Activated CD4-positive, alpha-beta T cell treated with anti-CD3 and anti-CD28 coated beads, Interleukin-2, amount 50 U/mL, for 16 hours (primary cell): ENCODE data around the gene CXCR2.
"Not testable (repeated sequence)": the region's sequence is repeated elsewhere in the genome, so short reads cannot be mapped to it uniquely, and the experiment has no call there.

Experiments used
- DNase-seq: peaks from one replicate; pipeline ENCODE4 v3.0.0-alpha.2; 2020

Gene CXCR2

DNA sequence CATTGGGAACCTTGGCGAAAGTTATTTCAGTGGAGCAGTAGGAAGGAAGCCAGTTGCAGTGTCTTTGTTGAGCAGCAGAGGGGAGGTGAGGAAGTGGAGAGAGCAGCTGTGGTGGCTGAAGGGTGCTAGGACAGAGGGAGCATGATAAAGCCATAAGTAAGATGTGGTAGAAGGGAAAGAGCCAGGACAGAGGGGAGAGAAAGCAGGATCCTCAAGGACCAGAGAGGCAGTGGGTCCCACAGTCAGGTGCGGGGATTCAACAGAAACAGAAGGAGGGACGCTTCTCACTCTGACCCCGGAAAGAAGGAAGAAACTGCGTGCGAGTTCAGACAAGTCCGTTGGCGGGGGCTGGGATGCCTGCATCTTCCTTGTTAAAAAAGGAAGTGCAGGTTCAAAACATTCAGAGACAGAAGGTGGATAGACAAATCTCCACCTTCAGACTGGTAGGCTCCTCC is at the start of gene CXCR2:
Gene CXCR2 (plus strand): TSS at position 403 of the 455 bp plus-strand sequence. CDS start 8,774 bp downstream, outside the sequence.
- no peak for DNase-seq

DNA sequence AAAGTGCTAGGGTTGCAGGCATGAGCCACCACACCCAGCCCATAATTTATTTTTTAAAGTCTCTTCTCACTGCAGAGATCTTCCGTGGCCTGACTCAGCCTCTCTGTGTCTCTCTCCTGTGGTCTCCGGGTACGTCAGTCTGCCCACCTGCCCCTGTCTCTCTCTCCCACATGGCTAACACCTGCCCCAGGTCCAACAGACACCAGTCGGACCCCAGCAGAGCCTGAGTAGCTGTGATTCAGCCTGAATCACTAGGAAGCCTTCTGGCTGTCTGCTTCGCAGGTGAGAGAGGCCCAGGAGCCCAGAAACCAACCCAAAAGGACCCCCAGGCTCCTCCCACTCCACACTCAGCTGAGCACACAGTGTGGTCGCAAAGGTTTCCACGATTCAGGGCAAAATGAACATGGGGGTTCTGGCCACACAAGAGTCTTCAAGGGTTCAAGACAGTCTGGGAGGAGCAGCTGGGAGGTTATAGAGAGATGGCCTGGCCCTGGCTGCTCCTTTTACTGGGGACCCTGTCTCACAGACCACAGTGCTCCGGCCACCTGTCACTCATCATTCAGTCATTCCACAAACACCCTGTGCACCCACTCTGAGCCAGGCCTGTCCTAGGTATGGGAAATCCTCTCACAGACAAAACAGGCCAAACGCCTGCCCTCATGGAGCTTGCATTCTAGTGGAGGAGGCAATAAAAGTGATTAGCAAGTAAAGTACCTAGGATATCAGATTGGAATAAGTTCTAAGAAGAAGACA is 48.2 kb upstream of the CXCR2 start:
- DNase-seq, result no peak

DNA sequence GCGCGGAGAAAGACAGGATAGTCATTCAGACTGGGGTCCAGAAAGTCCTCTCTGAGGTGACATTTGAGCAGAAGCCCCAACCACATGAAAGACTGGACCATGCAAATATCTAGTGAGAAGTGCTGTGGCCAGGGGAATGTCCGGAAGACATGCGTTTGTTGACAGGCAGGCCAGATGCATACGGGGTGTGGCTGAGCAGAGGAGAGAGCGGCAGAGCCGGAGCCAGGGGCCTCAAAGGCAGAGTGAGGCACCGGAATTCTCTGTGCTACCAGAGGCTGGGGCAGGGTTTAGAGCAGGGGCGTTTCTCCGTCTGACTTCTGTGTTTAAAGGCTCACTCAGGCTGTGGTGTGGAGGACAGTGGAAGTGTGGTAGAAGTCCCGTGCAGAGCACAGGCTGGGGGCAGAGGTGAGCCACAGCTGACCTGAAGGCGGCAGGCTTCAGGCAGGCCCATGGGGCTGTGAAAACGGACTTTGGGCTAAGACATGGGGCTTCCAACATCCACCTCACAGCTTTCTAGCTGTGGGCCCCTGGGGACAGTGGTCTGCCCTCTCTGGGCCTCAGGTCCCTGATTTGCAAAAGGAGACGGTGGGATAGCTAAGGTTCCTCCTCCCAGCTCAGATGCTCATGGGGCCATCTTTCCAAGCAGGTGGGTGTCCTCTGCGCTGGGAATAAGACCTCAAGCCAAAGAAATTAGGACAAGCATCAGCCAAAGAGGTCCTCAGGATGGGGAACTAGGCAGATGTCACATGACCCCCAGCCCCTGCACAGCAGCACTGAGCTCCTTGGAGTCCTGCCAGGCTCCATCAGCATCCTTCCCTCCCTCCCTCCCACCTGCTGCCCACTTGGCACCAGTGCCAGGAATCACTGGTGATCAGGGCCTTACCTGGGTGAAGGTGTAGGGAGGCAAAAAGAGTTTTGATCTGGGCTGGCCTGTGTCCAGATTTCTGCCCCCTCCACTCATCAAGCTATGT is 45.6 kb upstream of the CXCR2 start:
- DNase-seq, result no peak

DNA sequence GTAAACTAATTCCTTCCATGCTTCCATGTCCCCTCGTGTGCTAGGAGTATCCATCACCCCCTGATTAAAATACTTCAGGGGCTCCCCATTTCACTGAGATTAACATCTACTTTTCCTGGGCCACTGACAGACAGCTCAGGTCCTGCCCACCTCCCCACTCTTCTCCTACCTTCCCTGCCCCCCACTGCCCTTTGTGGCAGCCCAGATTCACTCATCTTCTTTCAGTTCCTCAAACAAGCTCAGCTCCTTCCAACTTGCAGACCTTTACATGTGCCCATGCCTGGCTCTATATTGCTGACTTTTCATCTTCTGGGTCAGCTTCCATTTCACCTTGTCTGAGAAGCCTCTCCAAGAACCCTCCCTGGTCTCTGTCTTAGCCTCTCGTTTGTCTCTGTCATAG is 44.8 kb upstream of the CXCR2 start:
- DNase-seq, result no peak

DNA sequence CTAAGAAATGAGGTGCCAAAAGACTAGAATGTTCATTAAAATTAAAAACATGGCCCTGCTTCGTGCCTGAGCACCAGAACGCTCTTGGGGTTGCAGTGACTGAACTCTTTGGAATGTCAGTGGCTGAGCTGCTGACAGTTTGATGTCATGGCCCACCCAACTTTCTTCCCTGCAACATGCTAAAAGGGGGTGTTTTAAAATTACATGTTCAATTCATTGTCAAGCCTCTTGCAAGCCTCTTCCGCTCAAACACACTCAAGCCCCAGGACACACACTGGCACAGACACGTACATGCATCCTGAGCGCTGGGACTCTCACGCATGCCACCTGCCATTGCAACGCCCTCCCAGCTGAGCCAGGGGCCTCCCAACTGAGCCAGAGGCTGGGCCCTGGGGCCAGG is 44.1 kb upstream of the CXCR2 start:
- DNase-seq, result no peak

DNA sequence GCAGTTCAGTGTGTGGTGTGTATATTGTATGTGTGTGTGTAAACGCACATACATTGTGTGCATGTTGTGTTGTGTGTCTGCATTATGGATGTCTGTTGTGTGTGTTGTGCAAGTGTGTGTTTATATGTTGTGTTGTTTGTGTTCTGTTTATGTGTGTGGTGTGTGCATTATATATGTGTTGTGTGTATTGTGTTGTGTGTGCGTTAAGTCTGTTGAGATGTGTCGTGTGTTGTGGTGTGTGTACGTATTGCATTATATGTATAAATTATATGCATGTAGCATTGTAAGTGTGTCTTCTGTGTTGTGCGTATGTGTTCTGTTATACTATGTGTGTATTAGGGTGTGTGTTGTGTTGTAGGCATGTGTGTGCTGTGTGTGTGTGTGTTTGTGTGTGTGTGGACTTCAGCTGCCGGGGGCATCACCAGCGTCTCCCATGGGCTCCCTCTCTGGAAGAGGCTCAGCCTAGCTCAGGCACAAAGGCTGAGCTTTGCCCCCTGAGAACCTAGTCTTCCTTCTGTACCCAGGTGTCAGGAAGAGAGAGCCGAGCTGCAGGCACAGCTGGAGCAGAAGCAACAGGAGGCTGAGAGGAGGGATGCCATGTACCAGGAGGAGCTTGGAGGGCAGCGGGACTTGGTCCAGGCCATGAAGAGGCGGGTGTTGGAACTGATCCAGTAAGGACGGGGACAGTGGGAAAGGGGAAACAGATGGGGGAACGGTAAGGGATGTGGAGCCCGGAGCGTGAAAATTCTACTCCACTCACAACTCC is 43.1 kb upstream of the CXCR2 start:
- no peak for DNase-seq

DNA sequence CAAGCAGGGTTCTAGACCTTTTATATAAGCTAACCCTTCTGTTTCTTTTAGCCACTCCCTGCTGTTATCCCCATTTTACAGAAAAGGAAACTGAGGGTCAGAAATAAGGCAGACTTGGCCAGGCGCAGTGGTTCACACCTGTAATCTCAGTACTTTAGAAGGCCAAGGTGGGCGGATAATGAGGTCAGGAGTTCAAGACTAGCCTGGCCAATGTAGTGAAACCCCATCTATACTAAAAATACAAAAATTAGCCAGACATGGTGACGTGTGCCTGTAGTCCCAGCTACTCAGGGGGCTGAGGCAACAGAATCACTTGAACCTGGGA is 42.5 kb upstream of the CXCR2 start:
- no peak for DNase-seq

DNA sequence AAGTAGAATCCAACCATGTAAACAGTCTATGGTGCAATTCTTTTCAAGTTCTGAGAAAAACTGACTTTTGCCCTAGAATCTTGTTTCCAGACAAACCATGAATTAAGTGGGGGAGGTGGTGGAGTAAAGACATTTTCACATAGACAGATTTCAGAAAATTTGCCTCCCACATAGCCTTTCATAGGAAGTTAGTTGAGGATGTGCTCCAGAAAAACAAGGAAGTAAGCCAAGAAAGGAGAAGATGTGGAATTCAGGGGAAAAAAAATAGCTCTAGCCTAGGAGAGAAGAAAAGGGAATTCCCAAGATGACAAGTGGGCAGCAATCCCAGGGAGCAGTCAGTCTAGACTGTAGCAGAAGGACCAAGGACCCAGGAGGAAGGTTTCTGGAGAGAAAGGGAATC is 39.4 kb upstream of the CXCR2 start:
- DNase-seq, result no peak

DNA sequence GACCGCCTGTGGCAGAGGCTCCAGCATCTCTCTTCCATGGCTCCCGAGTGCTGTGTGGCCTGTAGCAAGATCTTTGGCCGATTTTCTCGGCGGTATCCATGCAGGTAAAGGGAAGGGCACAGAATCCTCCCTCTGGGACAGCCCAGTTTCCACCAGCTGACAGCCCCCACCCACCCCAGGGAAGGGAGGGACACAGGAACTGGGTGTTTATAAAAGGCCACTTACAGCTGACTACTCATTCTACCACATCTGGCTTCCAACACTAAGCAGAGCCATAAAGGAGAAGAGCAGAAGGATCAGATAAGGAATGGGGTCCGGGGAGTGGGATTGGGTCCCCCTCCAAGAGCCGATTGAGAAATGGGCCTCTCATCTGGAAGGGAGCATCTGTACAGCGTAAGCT is 36.6 kb upstream of the CXCR2 start:
- DNase-seq, result no peak

DNA sequence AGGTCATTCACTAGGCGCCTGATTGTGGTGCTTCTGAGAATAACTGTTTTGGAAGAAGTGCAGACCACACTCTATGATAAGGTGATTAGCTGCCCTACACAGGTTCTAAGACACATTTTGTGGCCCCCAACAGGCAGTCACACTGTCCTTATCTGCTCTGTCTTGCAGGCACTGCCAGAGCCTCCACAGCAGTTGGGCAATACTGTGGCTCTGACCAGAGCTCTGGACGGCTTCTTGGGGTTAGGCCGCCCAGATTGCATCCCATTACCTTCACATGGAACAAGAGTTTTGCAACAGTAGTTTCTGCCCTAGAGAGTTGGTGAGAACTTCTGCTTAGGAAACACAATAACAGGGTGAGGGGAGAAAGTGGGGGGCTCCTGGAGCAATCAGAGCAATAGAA is 34.1 kb upstream of the CXCR2 start:
- no peak for DNase-seq

DNA sequence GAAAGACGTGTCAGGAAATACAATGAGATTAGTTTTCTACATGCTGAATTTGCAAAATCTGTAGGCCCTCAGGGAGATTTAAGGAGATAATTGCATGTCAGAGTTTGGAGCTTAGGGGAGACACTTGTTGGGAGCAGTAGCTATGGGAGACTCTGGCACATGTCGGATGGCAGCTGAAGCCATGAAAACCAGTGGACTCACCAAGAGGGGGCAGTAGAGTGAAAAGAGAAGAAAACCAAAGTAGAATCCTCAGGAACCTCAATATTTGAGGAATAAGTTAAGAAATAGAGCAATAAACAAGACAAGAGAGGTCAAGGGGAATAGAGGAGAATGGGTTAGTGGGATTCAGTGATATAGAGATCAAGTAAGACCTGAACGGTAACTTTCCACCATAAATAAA is 31.9 kb upstream of the CXCR2 start:
- DNase-seq, result no peak

DNA sequence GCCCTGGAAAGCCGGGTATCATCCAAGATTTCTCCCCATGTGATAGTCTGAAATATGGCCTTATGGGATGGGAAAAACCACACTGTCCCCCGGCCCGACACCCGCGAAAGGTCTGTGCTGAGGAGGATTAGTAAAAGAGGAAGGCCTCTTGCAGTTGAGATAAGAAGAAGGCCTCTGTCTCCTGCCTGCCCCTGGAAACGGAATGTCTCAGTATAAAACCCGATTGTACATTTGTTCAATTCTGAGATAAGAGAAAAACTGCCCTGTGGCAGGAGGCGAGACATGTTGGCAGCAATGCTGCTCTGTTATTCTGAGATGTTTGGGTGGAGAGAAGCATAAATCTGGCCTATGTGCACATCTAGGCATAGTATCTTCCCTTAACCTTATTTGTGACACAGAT is 30.0 kb upstream of the CXCR2 start:
- no peak for DNase-seq

DNA sequence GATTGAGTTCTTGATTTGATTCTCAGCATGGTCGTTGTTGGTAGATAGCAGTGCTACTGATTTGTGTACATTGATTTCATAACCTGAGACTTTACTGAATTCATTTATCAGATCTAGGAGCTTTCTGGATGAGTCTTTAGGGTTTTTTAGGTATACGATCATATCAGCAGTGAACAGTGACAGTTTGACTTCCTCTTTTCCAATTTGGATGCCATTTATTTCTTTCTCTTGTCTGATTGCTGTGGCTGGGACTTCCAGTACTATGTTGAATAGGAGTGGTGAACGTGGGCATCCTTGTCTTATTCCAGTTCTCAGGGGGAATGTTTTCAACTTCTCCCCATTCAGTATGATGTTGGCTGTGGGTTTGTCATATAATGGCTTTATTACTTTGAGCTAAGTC is 27.9 kb upstream of the CXCR2 start:
- DNase-seq, result no peak

DNA sequence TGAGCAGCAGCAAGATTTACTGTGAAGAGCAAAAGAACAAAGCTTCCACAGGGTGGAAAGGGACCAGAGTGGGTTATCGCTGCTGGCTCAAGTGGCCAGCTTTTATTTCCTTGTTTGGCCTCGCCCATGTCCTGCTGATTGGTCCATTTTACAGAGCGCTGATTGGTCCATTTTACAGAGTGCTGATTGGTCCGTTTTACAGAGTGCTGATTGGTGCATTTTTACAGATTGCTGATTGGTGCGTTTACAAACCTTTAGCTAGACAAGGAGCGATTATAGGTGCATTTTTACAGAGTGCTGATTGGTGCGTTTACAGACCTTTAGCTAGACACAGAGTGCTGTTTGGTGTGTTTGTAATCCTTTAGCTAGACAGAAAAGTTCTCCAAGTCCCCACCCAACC is 17.0 kb upstream of the CXCR2 start:
- DNase-seq, result not testable (repeated sequence)

DNA sequence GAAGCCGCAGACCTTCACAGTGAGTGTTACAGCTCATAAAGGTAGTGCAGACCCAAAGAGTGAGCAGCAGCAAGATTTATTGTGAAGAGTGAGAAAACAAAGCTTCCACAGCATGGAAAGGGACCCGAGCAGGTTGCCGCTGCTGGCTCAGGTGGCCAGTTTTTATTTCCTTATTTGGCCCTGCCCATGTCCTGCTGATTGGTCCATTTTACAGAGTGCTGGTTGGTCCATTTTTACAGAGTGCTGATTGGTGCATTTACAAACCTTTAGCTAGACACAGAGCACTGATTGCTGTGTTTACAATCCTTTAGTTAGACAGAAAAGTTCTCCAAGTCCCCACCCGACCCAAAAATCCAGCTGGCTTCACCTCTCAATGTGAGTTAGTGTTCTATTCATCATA is 4.0 kb upstream of the CXCR2 start:
- DNase-seq, result not testable (repeated sequence)

DNA sequence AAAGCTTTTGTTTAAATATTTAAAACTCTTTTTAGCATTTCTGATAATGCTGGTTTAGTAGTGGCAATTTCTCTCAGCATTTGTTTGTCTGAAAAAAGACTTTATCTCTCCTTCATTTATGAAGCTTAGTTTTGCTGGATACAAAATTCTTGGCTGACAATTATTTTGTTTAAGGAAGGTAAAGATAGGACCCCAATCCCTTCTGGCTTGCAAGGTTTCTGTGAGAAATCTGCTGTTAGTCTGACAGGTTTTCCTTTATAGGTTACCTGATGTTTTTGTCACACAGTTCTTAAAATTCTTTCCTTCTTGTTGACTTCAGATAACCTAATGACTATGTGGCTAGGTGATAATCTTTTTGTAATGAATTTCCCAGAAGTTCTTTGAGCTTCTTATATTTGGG is 3.5 kb upstream of the CXCR2 start:
- DNase-seq, result not testable (repeated sequence)

DNA sequence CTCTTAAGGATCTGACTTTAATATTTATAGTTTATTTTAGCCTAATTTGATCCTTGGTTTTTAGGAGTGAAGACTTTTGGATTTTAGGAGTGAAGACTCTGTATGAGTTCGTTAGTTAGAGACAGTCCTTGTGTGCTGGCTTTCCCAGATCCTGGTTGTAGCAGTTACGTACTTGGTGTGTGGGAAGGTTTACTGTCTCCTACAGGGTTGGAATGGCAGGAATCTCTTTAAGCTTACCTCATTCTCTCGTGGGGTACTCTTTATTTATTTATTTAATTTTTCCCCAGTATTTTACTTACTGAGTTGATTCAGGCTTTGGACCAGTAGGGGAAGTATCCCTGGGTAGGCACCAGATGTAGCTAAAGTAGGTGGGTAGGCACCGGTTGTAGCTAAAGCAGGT is 1.8 kb upstream of the CXCR2 start:
- no peak for DNase-seq

DNA sequence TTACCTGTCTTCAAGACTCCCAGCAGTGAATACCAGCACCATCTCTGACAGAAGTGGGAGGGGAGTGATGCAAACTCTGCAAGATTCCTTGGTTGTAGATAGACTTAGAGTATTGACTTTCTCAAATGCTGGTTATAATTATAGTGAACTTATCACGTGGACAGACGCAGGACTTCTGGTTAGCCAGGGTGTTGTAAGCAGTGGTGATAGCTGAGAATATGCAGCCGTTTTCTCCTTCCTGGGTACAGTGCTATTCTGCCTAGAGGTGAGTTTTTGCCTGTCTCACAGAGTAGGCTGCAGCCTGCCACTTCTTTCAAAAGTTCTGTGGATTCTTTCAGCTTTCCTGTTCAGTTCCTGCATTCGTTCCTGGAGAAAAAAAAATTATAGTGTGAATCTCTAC is 733 bp upstream of the CXCR2 start:
- DNase-seq, result no peak

DNA sequence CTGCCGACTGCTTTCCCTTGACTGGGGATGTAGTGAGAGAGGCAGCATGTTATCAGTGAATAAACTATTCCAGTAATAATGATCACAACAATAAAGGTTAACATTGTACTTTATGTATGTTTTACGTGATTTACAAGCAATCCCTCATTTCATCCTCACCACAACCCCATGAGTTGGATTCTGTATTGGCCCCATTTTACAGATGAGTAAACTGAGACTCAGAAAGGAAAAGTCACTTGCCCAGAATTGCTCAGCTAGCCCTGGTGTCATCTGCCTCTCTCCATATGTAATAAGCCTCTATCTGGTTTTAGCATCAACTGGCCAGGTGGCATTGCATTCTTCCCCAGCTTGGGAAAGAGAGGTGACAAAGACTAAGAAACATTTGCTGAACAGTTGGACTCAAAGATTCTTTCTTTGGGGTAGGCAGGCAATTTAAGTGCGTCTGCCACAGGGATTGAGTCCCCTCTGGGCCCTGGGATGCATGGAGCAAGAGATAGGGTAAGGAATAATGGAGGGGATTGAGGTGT is 2.2 kb downstream of the CXCR2 start:
- DNase-seq, result no peak

DNA sequence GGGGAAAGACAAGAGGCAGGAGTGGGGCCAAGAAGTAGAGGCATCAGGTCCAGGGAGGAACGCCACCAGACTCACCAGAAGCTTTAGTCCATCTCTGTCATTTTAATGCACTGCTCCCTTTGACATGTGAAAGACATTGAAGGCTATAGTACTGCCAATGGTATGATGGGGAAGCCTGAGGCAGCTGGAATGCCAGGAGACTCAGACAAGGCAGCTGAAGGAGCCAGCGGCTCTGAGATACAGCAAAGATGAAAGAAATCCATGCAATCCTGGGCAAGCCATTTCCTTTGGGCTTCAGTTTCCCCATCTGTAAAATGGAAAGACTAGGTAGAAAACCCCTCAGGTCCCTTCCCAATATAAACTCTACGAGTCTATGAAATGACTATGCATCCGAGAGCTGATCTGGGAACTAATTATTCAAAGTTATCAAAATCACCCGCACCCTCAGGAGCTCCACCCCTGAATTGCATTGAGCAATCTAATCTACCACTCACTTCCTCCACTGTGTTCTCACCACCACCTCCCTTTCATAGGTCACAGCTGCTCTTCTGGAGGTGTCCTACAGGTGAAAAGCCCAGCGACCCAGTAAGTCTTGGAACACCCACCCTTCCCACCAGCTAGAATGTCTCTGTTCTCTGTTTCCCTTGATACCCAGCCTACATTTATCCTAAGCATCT is 3.1 kb downstream of the CXCR2 start:
- DNase-seq, result no peak

DNA sequence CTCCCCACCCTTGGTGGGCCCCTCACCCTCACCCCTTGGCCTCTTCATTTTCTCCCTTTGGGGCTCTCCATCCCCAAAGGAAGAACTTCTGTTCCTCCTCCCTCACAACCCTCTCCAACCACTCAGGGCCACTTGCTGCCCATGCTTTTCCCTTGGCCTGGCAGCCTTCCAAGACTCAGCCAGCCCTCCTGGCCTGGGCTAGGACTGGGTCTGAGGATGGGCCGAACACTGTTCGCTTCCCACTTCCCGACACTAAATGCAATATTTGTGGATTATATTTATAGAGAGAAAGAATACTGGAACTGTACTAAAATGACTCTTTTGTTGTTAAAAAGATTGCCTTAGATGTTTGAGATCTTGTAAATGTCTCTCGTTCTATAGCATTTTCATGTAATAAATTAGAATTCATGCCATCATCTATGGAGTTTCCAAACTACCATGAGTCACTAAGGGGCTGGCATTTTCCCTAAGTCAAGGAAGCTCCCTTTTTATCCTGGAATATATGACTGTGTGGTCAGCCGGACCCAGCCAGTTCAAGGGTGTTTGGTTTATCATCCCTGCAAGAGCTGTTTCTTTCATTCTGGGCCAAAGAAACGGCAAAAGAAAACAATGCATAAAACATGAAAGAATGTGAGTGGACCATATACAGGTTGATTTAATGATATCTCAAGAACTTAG is 3.8 kb downstream of the CXCR2 start:
- DNase-seq, result no peak

DNA sequence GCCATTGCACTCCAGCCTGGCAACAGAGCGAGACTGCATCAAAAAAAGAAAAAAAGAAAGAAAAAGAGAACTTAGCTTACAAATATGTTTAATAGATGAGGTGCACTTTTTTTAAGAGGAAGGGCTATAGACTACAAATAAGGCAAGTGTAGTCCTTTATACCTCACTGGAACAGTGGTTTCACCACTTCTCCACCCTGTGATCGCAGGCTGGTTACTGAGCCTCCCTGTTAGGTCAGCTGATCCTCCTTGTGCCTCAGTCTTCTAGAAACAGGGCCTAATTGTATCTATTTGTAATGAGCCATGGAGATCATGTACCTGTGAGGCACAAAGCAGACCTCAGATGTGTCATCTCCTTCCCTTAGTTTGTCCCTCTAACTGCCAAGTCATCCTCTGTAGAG is 4.5 kb downstream of the CXCR2 start:
- DNase-seq, result no peak
